Heart left ventricle (tissue), 13 donors: ENCODE results near the gene LTA4H.

Experiments used
- CTCF ChIP-seq, 12 donors: fragments of 200-600 bp; sonication (generic) in 4 of 12; IDR thresholded peaks; one replicate each; pipeline versions ENCODE4 v1.5.0 to v1.8.0; 2018 to 2022; ENCODE audit warnings: antibody characterized with exemption in 12 of 12, mild to moderate bottlenecking in 5 of 12
- POLR2A ChIP-seq, 2 donors: fragments of 450-650 bp; IDR thresholded peaks; one replicate each; pipeline ENCODE4 v1.6.1; 2017; ENCODE audit warnings: antibody characterized with exemption in 2 of 2, mild to moderate bottlenecking in 2 of 2, moderate library complexity in 2 of 2
- donor health status: ischemic (EF 13 %, LVEDD 7.1; RV severe dilation, severe dysfunction).
- donor health status: DM: no; HTN: yes; CAD: no.
- donor health status: DM: no; HTN: no; CAD: no.
- donor health status: ischemic (EF 25% LVEDD 6.9; RV normal size, moderate dysfunction).
- donor health status: ischemic (EF 25% LVEDD 5.7; RV mildly dilated, moderate dysfunction).
- donor health status: ischemic (EF 35%, LVEDD 5.7; RV mildly dilated, moderate dysfunction).
- donor health status: nonischemic (EF 11% LVEDD 7.7; RV severe dilation, severe dysfunction).
- donor health status: DM: yes; HTN: yes; CAD: no.
- donor health status: PGD.
- donor health status: ischemic (EF 29% LVEDD 5.4; RV normal size, mild dysfunction).
- donor health status: nonischemic (EF 23%, LVEDD 6.1; RV moderate dilation, normal function).

- TF ChIP-seq CTCF (IDR thresholded peaks at IDR 0.05) = no peak
- peak in 1 of 2 donors; percentile 81 for TF ChIP-seq POLR2A (IDR thresholded peaks at IDR 0.05)
These were observed at the start of gene LTA4H for GRCh38 chr12:96035283-96036236.
